D721Med (cell line): Measurements from ENCODE around the gene MUC5AC.
"Not testable (repeated sequence)": the region's sequence is repeated elsewhere in the genome, so short reads cannot be mapped to it uniquely, and the experiment has no call there.

Experiments used
- DNase-seq: peaks from one replicate; pipeline ENCODE4 v3.0.0; 2011; ENCODE audit warnings: low spot score; ENCODE audit not compliant: insufficient read length
- FAIRE-seq: peaks from 2 replicates; lab custom pipeline; 2011; peaks lifted over from hg19 to GRCh38; lab: Jason Lieb, UNC
- CTCF ChIP-seq: IDR thresholded peaks from 2 replicates; pipeline ENCODE4 v1.5.1; 2012; ENCODE audit warnings: mild to moderate bottlenecking, control low read depth; ENCODE audit not compliant: insufficient read depth; ENCODE audit errors: missing control alignments

MUC5AC gene

GRCh38 chr11:1112351-1113191 is 45.2 kb upstream of the MUC5AC start:
- TF ChIP-seq CTCF: no peak
- DNase-seq (no peak), FAIRE-seq (no peak)

GRCh38 chr11:1113405-1114201 is 44.1 kb upstream of the MUC5AC start:
- no peak for TF ChIP-seq CTCF
- no peak for DNase-seq
- FAIRE-seq: no peak

- not testable (repeated sequence) for DNase-seq, FAIRE-seq
Measured at GRCh38 chr11:1115292-1115691, 42.5 kb upstream of the MUC5AC start.

- no peak for DNase-seq
- FAIRE-seq: no peak
- no peak for TF ChIP-seq CTCF
Measured at GRCh38 chr11:1116104-1116503, 41.6 kb upstream of the MUC5AC start.

- TF ChIP-seq CTCF: no peak
- no peak for DNase-seq
- no peak for FAIRE-seq
Measured at GRCh38 chr11:1116666-1117390, 40.9 kb upstream of the MUC5AC start.

DNA sequence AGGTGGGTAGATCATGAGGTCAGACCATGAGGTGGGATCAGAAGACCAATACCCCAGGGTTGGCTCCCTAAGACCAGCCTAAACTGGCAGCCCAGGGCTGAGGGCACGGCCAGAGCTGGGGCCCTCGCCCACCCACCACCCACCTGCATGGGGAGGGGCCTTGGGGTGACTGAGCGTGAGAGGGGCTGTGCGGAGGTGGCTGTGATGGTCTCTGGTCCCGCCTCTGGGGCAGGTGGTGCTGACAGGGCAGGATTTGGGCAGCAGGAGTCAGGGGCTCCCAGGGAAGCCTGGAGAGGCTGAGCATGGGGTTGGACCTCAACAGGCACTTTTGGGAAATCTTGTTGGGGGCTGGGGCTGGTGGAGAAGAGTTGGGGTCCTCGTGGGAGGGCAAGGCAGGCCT is 39.8 kb upstream of the MUC5AC start:
- FAIRE-seq (no peak), DNase-seq (no peak)
- TF ChIP-seq CTCF: no peak
